GM19463 (cell line): ENCODE measurements around the gene OTOS.
A peak's percentile ranks its signal among the peaks of the same experiment; 100 is the strongest.

Source experiments
- ATAC-seq: cut with Tn5 transposase; IDR thresholded peaks from one replicate; pipeline ENCODE4 v1.9.1; 2021; ENCODE audit warnings: mild to moderate bottlenecking, moderate library complexity; ENCODE audit not compliant: unreplicated experiment

Gene OTOS

GRCh38 chr2:240137596-240138253, 2.7 kb downstream of the OTOS start:
- no peak for ATAC-seq

- peak; percentile 17 for ATAC-seq
Observed at GRCh38 chr2:240136671-240137292, 3.7 kb downstream of the OTOS start.

- peak; percentile 97 for ATAC-seq
Observed at GRCh38 chr2:240136013-240136670, 4.3 kb downstream of the OTOS start, which contains the start of gene COPS9. COPS9 (minus strand) TSS chr2:240136305; CDS start chr2:240136284, 21 bp downstream.

GRCh38 chr2:240135706-240136012, 4.8 kb downstream of the OTOS start:
- ATAC-seq: peak; percentile 10

- no peak for ATAC-seq
Observed at GRCh38 chr2:240134956-240135520, 5.4 kb downstream of the OTOS start.

GRCh38 chr2:240134466-240134865, 6.0 kb downstream of the OTOS start:
- no peak for ATAC-seq

GRCh38 chr2:240133401-240133800, 7.1 kb downstream of the OTOS start:
- ATAC-seq: no peak

GRCh38 chr2:240132651-240132980, 7.8 kb downstream of the OTOS start:
- ATAC-seq: no peak

- no peak for ATAC-seq
Observed at GRCh38 chr2:240131941-240132650, 8.4 kb downstream of the OTOS start.

GRCh38 chr2:240131296-240131695, 9.2 kb downstream of the OTOS start:
- ATAC-seq: no peak

GRCh38 chr2:240130393-240131195, 9.9 kb downstream of the OTOS start:
- no peak for ATAC-seq

GRCh38 chr2:240129731-240130392, 10.6 kb downstream of the OTOS start:
- no peak for ATAC-seq

- ATAC-seq: no peak
Observed at GRCh38 chr2:240129311-240129710, 11.1 kb downstream of the OTOS start.

GRCh38 chr2:240128608-240129145, 11.8 kb downstream of the OTOS start:
- ATAC-seq: no peak

GRCh38 chr2:240127911-240128607, 12.4 kb downstream of the OTOS start:
- no peak for ATAC-seq

GRCh38 chr2:240127191-240127750, 13.2 kb downstream of the OTOS start:
- no peak for ATAC-seq

GRCh38 chr2:240126731-240127130, 13.7 kb downstream of the OTOS start:
- no peak for ATAC-seq

GRCh38 chr2:240125742-240126141, 14.7 kb downstream of the OTOS start:
- ATAC-seq: no peak

GRCh38 chr2:240124651-240125030, 15.8 kb downstream of the OTOS start:
- ATAC-seq: no peak
